NCI-H345 (cell line): ENCODE results near the gene EIF2D.

Experiments used
- DNase-seq: peaks from one replicate; lab custom pipeline; 2025; lab: John Stamatoyannopoulos, UW

The EIF2D gene

DNA sequence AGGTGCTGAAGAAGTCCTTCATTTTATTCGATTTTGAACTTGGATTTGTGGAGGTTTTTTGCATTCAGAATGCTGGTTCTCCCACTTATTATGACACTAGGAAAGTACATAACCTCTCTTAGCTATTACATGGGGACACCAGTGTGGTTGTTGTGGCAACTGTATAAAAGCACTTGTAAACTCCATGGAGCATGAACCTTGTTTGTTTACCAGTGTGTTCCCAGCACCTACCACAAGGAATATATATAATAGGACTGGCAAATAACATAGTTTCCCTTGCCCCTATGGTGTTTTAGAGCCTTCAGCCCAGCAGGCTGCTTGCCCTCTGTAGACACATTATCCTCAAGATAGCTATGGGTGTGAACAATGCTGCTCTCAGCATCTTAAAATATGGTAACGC is 61.8 kb downstream of the EIF2D start:
- DNase-seq = peak; percentile 93

DNA sequence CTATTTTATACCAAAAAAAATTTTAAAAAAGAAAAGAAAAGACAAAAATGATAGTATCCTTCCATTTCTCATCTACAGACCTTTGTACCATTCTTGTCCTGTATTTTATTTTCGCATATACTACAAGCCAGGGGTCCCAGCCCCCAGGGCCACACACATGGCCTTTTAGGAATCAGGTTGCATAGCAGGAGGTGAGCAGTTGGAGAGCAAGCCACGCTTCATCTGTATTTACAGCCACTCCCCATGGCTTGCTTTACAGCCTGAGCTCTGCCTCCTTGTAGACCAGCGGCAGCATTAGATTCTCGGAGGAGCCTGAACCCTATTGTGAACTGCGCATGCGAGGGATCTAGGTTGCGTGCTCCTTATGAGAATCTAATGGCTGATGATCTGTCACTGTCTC is 65.2 kb downstream of the EIF2D start:
- DNase-seq = peak; percentile 36

DNA sequence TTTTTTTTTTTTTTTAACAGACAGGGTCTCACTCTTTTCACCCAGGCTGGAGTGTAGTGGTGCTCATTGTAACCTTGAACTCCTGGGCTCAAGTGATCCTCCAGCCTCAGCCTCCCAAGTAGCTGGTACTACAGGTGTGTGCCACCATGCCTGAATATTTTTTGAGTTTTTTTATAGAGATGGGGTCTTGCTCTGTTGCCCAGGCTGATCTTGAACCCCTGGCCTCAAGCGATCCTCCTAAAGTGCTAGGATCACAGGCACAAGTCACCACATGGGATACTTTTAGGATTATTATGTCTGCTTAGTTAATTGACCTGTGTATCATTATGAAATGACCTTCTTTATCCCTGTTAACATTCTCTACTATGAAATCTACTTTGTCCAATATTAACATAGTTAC is 66.9 kb downstream of the EIF2D start:
- DNase-seq = no peak

DNA sequence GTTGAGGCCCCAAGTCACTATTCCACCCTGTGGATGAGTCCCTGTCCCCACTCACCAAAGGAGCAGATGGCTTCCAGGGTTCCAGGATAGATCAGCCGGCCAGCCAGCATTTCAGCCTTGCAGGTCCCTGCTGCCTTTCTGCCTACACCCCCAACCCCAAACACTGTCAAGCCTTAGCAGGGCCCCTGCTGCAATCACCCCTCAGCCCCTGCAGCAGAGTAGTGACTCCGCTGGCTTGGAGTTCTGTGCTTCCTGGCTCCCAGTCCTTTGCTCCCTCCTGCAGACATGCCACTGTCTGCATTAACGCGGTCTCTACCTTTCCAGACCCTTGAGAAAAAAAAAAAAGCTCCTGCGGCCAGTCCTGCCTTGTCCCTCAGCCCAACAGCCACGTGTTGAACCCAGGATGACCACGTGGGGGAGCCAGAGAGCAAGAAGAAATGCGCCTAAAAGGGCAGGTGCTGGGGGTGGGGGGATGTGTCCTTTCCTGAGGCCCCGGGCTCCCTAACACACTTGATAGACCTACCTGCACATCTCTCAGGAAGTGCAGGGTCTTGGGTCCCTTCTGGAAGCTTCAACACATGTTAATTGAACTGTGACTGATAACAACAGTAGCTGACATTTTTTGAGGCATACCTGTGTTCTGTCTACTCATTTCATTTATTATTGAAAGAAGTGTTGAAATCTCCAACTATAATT is 67.6 kb downstream of the EIF2D start:
- peak; percentile 67 for DNase-seq
